ENCODE results near the gene ABCA3.
"Not testable (repeated sequence)": the region's sequence is repeated elsewhere in the genome, so short reads cannot be mapped to it uniquely, and the experiment has no call there.

The ABCA3 gene

GRCh38 chr16:2244301-2244700, 96.2 kb downstream of the ABCA3 start:
- Histone ChIP-seq H3K4me3 (ENCODE audit: insufficient read depth, low read depth, low read length, poor library complexity, severe bottlenecking) (no peak overlapping the region), H3K4me1 (ENCODE audit: control insufficient read depth, insufficient read depth, low read length, poor library complexity, severe bottlenecking) (no peaks in the 10 kb centered on the region), H3K36me3 (ENCODE audit: control insufficient read depth, insufficient read depth, low read length) (peaks cover 34% of the 10 kb centered on the region), H3K27ac (ENCODE audit: insufficient read depth, low read length, poor library complexity, severe bottlenecking) (no peak overlapping the region), H3K9me3 (ENCODE audit: control insufficient read depth, low read length) (no peaks in the 10 kb centered on the region), H3K27me3 (replicated peaks; ENCODE audit: control insufficient read depth, insufficient read depth, low read length, poor library complexity, severe bottlenecking) (no peaks in the 10 kb centered on the region)
- DNase-seq = no peak

DNA sequence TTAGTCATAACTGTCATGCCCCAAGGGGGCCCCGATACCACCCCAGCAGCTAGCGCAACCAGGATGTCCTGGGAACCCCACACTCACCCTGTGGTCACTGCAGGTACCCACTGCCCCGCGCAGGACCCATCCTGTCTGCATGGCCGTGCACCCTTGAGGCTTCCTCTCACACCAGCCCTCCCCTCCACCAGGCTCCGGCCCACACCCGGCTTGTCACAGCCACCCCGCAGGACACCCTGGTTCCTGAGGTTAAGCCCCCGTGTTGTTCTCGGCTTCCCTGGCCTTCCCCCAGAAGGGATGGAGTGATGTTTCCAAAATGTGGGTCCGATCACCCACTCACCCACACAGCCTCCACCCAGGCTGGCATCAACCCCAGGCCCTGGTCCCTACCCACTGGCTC, 96.7 kb downstream of the ABCA3 start:
- Histone ChIP-seq H3K27me3 (replicated peaks; ENCODE audit: control insufficient read depth, insufficient read depth, low read length, poor library complexity, severe bottlenecking) (no peaks in the 10 kb centered on the region), H3K4me1 (ENCODE audit: control insufficient read depth, insufficient read depth, low read length, poor library complexity, severe bottlenecking) (no peaks in the 10 kb centered on the region), H3K4me3 (ENCODE audit: insufficient read depth, low read depth, low read length, poor library complexity, severe bottlenecking) (no peak overlapping the region), H3K36me3 (ENCODE audit: control insufficient read depth, insufficient read depth, low read length) (peaks cover 34% of the 10 kb centered on the region), H3K9me3 (ENCODE audit: control insufficient read depth, low read length) (no peaks in the 10 kb centered on the region), H3K27ac (ENCODE audit: insufficient read depth, low read length, poor library complexity, severe bottlenecking) (no peak overlapping the region)
- DNase-seq = no peak

- Histone ChIP-seq H3K4me3 (ENCODE audit: insufficient read depth, low read depth, low read length, poor library complexity, severe bottlenecking) (no peak overlapping the region), H3K27ac (ENCODE audit: insufficient read depth, low read length, poor library complexity, severe bottlenecking) (no peak overlapping the region), H3K36me3 (ENCODE audit: control insufficient read depth, insufficient read depth, low read length) (peaks cover 34% of the 10 kb centered on the region), H3K4me1 (ENCODE audit: control insufficient read depth, insufficient read depth, low read length, poor library complexity, severe bottlenecking) (no peaks in the 10 kb centered on the region), H3K9me3 (ENCODE audit: control insufficient read depth, low read length) (no peaks in the 10 kb centered on the region), H3K27me3 (replicated peaks; ENCODE audit: control insufficient read depth, insufficient read depth, low read length, poor library complexity, severe bottlenecking) (no peaks in the 10 kb centered on the region)
- DNase-seq = no peak
These were observed 97.4 kb downstream of the ABCA3 start for GRCh38 chr16:2243031-2243528.

DNA sequence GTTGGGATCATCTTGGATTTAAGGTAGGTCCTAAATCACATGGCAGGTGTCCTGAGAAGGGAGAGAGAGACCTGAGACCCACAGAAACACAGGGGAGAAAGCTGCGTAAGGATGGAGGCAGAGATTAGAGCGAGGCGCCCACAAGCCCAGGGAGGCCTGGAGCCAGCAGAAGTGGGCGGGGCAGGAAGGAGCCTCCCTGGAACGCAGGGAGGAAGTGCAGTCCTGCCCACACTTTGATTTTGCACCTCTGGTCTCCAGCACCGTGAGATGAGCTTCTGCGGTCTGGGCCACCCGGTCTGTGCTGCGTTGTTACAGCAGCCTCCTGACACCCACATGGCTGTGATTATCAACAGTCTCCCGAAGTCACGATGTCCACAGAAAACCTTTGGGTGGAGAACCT, 97.9 kb downstream of the ABCA3 start:
- Histone ChIP-seq H3K36me3 (ENCODE audit: control insufficient read depth, insufficient read depth, low read length) (peaks cover 34% of the 10 kb centered on the region), H3K4me1 (ENCODE audit: control insufficient read depth, insufficient read depth, low read length, poor library complexity, severe bottlenecking) (no peaks in the 10 kb centered on the region), H3K9me3 (ENCODE audit: control insufficient read depth, low read length) (no peaks in the 10 kb centered on the region)

DNA sequence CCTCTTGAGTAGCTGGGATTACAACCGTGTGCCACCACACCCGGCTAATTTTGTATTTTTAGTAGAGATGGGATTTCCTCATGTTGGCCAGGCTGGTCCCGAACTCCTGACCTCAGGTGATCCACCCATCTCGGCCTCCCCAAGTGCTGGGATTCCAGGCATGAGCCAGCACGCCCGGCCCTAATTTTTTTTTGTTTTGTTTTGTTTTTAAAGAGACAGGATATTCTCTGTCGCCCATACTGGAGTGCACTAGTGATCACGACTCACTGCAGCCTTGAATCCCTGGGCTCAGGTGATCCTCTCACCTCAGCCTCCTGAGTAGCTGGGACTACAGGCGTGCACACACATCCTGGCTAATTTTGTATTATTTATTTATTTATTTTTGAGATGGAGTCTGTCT, 100.2 kb downstream of the ABCA3 start:
- not testable (repeated sequence) for H3K27ac ChIP-seq (ENCODE audit: insufficient read depth, low read length, poor library complexity, severe bottlenecking); H3K27me3 ChIP-seq (replicated peaks; ENCODE audit: control insufficient read depth, insufficient read depth, low read length, poor library complexity, severe bottlenecking); DNase-seq; H3K9me3 ChIP-seq (ENCODE audit: control insufficient read depth, low read length); H3K4me3 ChIP-seq (ENCODE audit: insufficient read depth, low read depth, low read length, poor library complexity, severe bottlenecking)
- peaks cover 11% of the 10 kb centered on the region for H3K4me1 ChIP-seq (ENCODE audit: control insufficient read depth, insufficient read depth, low read length, poor library complexity, severe bottlenecking)
- peaks cover 23% of the 10 kb centered on the region for H3K36me3 ChIP-seq (ENCODE audit: control insufficient read depth, insufficient read depth, low read length)

More for the DNA sequence above, 97.9 kb downstream of the ABCA3 start:
- no peak for DNase-seq
- Histone ChIP-seq H3K27me3 (replicated peaks; ENCODE audit: control insufficient read depth, insufficient read depth, low read length, poor library complexity, severe bottlenecking) (no peaks in the 10 kb centered on the region), H3K27ac (ENCODE audit: insufficient read depth, low read length, poor library complexity, severe bottlenecking) (no peak overlapping the region), H3K4me3 (ENCODE audit: insufficient read depth, low read depth, low read length, poor library complexity, severe bottlenecking) (no peak overlapping the region)

DNA sequence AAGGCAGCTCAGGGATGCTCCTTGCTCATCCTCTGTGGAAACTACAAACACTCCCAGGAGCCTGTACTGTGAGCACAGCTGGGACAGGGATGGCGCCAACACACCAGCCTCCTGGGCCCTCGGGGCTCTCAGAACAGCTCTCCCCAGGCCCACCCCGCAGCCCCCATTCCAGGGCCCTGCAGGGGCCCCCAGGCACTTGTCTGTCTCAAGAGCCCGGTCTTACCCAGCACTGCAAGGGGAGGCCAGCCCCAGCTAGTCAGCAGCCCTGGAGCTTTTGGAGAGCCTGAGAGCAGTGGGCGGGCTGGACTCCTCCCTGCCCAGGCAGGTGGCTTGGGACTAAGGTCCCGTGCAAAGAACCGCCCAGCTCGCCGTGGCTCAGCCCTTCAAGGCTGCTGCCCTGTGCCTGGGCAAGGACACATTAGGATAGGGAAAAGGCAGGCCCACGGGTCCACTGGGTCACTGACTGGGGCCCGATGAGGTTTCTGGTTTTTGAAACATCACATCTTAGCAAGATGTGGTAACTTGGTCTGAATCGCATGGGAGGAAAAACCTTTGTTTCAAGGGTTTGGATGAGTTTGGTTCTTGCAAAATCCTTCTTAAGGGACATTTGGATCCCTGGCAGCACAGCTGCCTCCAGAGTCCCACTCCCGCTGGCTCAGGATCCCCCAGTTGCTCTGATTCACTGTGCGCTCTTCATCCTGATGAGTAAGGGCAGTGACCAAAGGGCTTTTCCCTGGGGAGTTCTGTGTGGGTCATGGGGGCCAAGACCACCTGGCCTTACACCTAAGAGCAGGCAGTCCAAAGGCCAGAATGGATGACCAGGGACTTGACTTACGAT, 101.5 kb downstream of the ABCA3 start:
- H3K4me3 ChIP-seq (ENCODE audit: insufficient read depth, low read depth, low read length, poor library complexity, severe bottlenecking) = no peak overlapping the region
- H3K4me1 ChIP-seq (ENCODE audit: control insufficient read depth, insufficient read depth, low read length, poor library complexity, severe bottlenecking) = peaks cover 11% of the 10 kb centered on the region
- peaks cover 7% of the 10 kb centered on the region for H3K27me3 ChIP-seq (replicated peaks; ENCODE audit: control insufficient read depth, insufficient read depth, low read length, poor library complexity, severe bottlenecking)
- H3K36me3 ChIP-seq (ENCODE audit: control insufficient read depth, insufficient read depth, low read length) = peaks cover 27% of the 10 kb centered on the region
- no peaks in the 10 kb centered on the region for H3K9me3 ChIP-seq (ENCODE audit: control insufficient read depth, low read length)
- DNase-seq = no peak
- no peak overlapping the region for H3K27ac ChIP-seq (ENCODE audit: insufficient read depth, low read length, poor library complexity, severe bottlenecking)

GRCh38 chr16:2238150-2238837, 102.2 kb downstream of the ABCA3 start:
- Histone ChIP-seq H3K4me3 (ENCODE audit: insufficient read depth, low read depth, low read length, poor library complexity, severe bottlenecking) (no peak overlapping the region), H3K27ac (ENCODE audit: insufficient read depth, low read length, poor library complexity, severe bottlenecking) (no peak overlapping the region), H3K4me1 (ENCODE audit: control insufficient read depth, insufficient read depth, low read length, poor library complexity, severe bottlenecking) (peaks cover 11% of the 10 kb centered on the region), H3K27me3 (replicated peaks; ENCODE audit: control insufficient read depth, insufficient read depth, low read length, poor library complexity, severe bottlenecking) (peaks cover 7% of the 10 kb centered on the region), H3K9me3 (ENCODE audit: control insufficient read depth, low read length) (no peaks in the 10 kb centered on the region), H3K36me3 (ENCODE audit: control insufficient read depth, insufficient read depth, low read length) (peaks cover 28% of the 10 kb centered on the region)
- DNase-seq = no peak

- no peak overlapping the region for H3K4me3 ChIP-seq (ENCODE audit: insufficient read depth, low read depth, low read length, poor library complexity, severe bottlenecking)
- H3K4me1 ChIP-seq (ENCODE audit: control insufficient read depth, insufficient read depth, low read length, poor library complexity, severe bottlenecking) = peaks cover 11% of the 10 kb centered on the region
- H3K27me3 ChIP-seq (replicated peaks; ENCODE audit: control insufficient read depth, insufficient read depth, low read length, poor library complexity, severe bottlenecking) = peaks cover 7% of the 10 kb centered on the region
- no peaks in the 10 kb centered on the region for H3K9me3 ChIP-seq (ENCODE audit: control insufficient read depth, low read length)
- H3K36me3 ChIP-seq (ENCODE audit: control insufficient read depth, insufficient read depth, low read length) = peaks cover 29% of the 10 kb centered on the region
- no peak for DNase-seq
- H3K27ac ChIP-seq (ENCODE audit: insufficient read depth, low read length, poor library complexity, severe bottlenecking) = no peak overlapping the region
These were observed 102.9 kb downstream of the ABCA3 start for GRCh38 chr16:2237493-2238149.

GRCh38 chr16:2237102-2237482, 103.4 kb downstream of the ABCA3 start:
- peaks cover 7% of the 10 kb centered on the region for H3K27me3 ChIP-seq (replicated peaks; ENCODE audit: control insufficient read depth, insufficient read depth, low read length, poor library complexity, severe bottlenecking)
- peaks cover 34% of the 10 kb centered on the region for H3K36me3 ChIP-seq (ENCODE audit: control insufficient read depth, insufficient read depth, low read length)
- no peak for DNase-seq
- H3K9me3 ChIP-seq (ENCODE audit: control insufficient read depth, low read length) = no peaks in the 10 kb centered on the region
- peaks cover 11% of the 10 kb centered on the region for H3K4me1 ChIP-seq (ENCODE audit: control insufficient read depth, insufficient read depth, low read length, poor library complexity, severe bottlenecking)
- no peak overlapping the region for H3K4me3 ChIP-seq (ENCODE audit: insufficient read depth, low read depth, low read length, poor library complexity, severe bottlenecking)
- H3K27ac ChIP-seq (ENCODE audit: insufficient read depth, low read length, poor library complexity, severe bottlenecking) = no peak overlapping the region
